ENCODE results near the gene CA4.
"Not testable (repeated sequence)": the region's sequence is repeated elsewhere in the genome, so short reads cannot be mapped to it uniquely, and the experiment has no call there.

CA4 gene

GRCh38 chr17:60176763-60177162 lies 27.0 kb downstream of the CA4 start:
- not testable (repeated sequence) for DNase-seq

DNA sequence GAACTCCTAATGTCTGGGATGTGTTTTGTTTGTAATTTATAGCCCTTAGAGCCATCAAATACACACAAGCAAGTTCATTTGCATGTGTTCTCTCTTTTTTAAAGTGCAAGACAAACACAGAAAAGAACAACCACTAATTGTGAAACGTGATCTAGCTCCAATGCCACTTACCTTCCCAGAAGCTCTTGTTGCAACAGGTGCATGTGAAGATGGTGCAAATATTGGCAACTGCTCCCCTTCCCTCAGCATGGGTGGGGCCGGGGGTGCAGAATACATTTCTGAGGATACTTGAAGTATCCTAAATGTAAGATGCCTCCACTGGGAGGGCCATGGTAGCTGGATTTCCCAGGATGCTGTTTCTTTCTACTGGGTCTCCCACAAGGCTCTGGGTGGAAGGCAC lies 28.4 kb downstream of the CA4 start:
- DNase-seq, result not testable (repeated sequence)

DNA sequence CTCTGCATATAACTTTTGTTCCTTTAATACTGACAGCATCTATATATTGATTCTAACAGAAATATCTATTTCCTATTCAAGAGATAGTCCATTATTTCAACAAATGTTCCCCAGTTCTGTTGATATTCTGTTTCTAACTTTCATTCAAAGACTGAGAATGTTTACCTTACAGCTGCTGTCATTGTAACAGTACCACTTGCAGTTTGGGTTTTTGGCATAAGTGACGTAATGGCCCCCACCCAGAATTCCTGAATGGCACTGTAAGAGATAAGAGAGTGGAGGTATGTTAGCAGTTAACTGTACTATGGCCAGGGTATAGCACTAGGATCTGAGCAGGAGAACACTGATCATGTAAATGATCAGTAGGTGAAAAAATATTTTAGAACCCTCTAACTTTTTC lies 30.6 kb downstream of the CA4 start:
- DNase-seq, result not testable (repeated sequence)

DNA sequence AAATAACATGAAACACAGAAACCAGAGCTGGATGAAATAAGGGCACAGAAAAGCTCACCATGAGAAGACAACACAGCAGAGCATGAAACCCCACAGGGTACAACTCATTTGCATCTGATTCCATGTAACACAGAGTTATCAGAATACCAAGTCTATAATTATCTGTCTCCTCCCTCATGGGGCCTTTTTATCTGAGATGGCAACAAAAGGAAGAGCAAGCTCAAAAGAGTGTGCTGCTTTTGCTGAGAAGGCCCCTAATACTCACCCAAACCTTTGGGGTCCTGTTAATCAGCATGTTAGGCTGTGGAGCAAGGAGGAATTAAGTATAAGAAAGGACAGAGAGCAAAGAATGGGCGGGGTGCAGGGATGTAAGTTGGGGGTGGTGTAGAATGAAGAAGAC lies 36.6 kb downstream of the CA4 start:
- DNase-seq, result not testable (repeated sequence)

DNA sequence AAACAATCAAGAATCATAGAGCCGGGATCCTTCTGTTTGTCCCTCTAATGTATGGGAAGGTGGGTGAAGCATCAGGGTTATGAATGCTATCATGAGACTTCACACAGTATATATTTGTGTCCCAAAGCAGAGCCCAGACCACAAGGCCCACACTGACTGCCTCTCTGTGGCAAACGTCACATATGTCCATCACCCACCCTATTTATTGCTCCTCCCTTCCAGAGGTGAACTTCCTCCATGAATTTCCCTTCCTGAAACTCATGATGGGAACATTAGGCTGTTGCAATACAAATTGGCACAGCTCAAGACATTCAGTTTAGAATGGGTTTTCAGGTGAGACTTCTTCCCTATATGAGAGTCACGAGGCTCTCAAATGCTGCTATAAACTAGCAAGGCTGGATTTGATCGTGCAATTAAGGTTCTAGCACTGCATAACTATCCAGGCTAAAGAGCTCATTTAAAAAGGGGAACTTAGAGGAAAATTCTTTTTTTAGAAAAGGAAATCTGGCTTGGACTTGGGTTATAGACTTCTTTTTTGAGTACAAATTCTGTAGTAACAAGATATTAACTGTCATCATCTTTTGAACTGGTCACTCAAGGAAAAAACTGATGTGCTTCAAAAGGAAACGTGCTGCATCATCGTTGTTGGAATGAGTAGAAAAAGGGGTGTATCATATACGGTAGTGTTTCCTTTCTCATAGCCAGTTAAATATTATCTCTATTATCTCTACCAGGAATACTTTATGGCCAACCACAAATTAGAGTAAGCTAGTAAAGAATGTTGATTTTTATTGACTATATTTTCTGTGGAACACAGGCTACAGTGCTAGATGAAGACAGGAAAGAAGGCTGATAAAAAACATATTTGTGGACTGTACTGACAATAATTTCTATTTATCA lies 37.3 kb downstream of the CA4 start:
- not testable (repeated sequence) for DNase-seq

DNA sequence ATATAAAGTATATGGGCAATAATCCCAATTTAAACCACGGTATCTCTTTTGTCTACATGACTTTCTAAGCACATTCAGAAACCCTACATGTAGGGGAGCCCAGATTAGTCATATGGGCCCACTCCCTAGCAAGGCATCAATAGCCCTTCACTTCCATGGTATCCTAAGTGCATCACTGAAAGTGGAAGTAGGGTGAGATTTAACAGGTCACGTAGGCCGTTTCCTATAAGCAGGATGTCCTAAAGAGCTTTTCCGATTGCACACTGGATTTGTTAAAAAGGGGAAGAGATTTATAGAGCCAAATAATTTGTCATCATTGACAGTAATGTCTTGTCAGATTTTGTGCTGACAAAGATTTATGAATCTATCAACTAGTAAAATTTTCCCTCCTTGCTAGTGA lies 39.0 kb downstream of the CA4 start:
- no peak for DNase-seq

DNA sequence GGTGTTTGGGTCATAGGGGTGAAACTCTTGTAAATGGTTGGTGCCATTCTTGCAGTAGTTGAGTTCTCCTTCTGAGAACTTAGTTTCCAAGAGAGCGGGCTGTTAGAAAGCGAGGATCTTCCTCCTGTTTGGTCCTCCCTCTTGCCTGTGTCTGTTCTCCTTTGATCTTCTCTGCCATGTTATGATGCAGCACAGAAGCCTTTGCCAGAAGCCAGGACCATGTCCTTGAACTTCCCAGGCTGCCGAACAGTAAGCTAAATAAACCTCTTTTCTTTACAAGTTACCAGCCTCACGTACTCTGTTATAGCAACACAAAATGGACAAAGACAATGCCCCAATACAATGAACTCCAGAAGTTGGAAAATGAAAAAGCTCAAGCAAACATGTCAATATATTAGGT lies 40.3 kb downstream of the CA4 start:
- not testable (repeated sequence) for DNase-seq

GRCh38 chr17:60193032-60193431 lies 43.3 kb downstream of the CA4 start:
- not testable (repeated sequence) for DNase-seq

GRCh38 chr17:60193482-60193881 lies 43.7 kb downstream of the CA4 start:
- no peak for DNase-seq

DNA sequence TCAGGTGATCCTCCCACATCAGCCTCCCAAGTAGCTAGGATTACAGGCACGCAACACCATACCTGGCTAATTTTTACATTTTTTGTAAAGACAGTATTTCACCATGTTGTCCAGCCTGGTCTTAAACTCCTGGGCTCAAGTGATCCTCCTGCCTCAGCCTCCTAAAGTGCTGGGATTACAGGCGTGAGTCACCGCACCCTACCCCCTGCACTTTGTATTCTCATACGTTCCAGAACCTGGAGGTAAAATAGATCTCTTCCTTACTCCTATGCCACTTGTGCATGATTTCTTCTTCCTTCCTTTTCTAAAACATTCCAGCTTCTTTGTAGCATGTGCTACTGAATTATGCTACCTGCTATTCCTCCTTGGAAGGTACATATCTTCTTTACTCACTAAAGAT lies 44.4 kb downstream of the CA4 start:
- not testable (repeated sequence) for DNase-seq

DNA sequence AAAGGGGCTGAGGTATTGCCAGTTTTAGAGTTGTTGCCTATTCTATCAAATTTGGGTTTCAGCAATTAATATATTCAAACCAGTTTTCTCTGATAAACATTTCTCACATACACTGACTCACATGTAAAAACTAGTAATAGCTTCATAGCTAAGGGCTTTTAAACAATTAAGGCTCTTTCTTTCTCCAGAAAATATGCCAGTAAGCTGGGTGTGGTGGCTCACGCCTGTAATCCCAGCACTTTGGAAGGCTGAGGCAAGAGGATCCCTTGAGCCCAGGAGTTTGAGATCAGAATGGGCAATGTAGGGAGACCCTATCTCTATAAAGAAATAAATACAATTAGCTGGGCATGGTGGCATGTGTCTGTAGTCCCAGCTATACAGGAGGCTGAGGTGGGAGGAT lies 48.9 kb downstream of the CA4 start:
- not testable (repeated sequence) for DNase-seq

GRCh38 chr17:60205782-60206181 lies 56.0 kb downstream of the CA4 start:
- DNase-seq, result not testable (repeated sequence)

DNA sequence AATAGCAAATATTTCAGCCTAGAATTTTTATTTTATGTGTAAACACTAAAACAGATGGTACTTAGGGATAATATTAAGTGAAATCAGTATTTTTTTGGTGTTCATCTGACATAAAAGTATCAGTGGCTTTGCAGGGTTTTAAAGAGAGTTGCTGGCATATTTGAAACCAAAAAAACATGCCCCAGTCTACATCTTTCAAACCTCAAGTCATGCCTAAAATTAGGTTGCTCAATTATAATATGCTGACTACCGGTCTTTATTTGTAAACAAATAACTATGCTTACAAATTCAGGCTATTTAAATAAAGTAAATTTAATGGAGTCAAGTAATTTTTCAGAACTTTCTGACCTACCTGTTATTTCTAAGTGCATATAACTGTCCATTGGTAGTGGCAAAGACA lies 58.5 kb downstream of the CA4 start:
- DNase-seq, result not testable (repeated sequence)
